Nephron (organoid): ENCODE results near the gene SOX12.

Experiments used
- H3K27ac Mint-ChIP-seq, 3 experiments: 2 replicates each; pipeline ENCODE4 v1.8.0; 2020; ENCODE audit warnings: mixed read lengths in 3 of 3, mild to moderate bottlenecking in 2 of 3, moderate library complexity in 1 of 3
- H3K27me3 Mint-ChIP-seq: 2 replicates; pipeline ENCODE4 v1.8.0; 2021; ENCODE audit warnings: low read depth, mild to moderate bottlenecking, moderate library complexity, mixed read lengths
- H3K36me3 Mint-ChIP-seq: 2 replicates; pipeline ENCODE4 v1.8.0; 2020; ENCODE audit warnings: low read depth, mixed read lengths
- H3K4me1 Mint-ChIP-seq: 2 replicates; pipeline ENCODE4 v1.8.0; 2020; ENCODE audit warnings: mixed read lengths
- H3K4me3 Mint-ChIP-seq, 3 experiments: 2 replicates each; pipeline ENCODE4 v1.8.0; 2020; ENCODE audit warnings: mild to moderate bottlenecking in 3 of 3, mixed read lengths in 3 of 3, moderate library complexity in 2 of 3
- H3K9me3 Mint-ChIP-seq: 2 replicates; pipeline ENCODE4 v1.8.0; 2020; ENCODE audit warnings: mixed read lengths
- CTCF ChIP-seq, 3 experiments: fragments of 200-600 bp; sonication (generic); IDR thresholded peaks; one replicate each; pipeline ENCODE4 v1.5.0; 2021; ENCODE audit warnings: antibody characterized with exemption in 3 of 3; ENCODE audit not compliant: unreplicated experiment in 3 of 3

The SOX12 gene

GRCh38 chr20:290084-290831, 35.1 kb upstream of the SOX12 start, which contains the start of gene C20orf96:
C20orf96 (minus strand) TSS chr20:290750; CDS start chr20:290610, 140 bp downstream.
- no peaks in the 10 kb centered on the region for H3K27me3 Mint-ChIP-seq
- peak; percentile 34 to 48 (median 48) for TF ChIP-seq CTCF (IDR thresholded peaks at IDR 0.05; ENCODE audit: unreplicated experiment in 3 of 3)
- no peak within 1 kb of the TSS for H3K27ac Mint-ChIP-seq
- no peak within 1 kb of the TSS for H3K4me3 Mint-ChIP-seq
- peaks cover 12% of the 10 kb centered on the region for H3K4me1 Mint-ChIP-seq
- peaks cover 23% of the 10 kb centered on the region for H3K36me3 Mint-ChIP-seq
- no peaks in the 10 kb centered on the region for H3K9me3 Mint-ChIP-seq

- no peaks in the 10 kb centered on the region for H3K9me3 Mint-ChIP-seq
- no peaks in the 10 kb centered on the region for H3K27me3 Mint-ChIP-seq
- peaks cover 24% of the 10 kb centered on the region for H3K4me1 Mint-ChIP-seq
- no peak for TF ChIP-seq CTCF (IDR thresholded peaks at IDR 0.05; ENCODE audit: unreplicated experiment in 3 of 3)
- H3K4me3 Mint-ChIP-seq = peak overlapping the region; percentile 15 to 62 (median 42)
- peaks cover 7% of the 10 kb centered on the region for H3K36me3 Mint-ChIP-seq
- H3K27ac Mint-ChIP-seq = peak overlapping the region in 2 of 3 experiments; percentile 60 to 82
Measured at GRCh38 chr20:294602-295001, 30.8 kb upstream of the SOX12 start.

GRCh38 chr20:295804-296203, 29.5 kb upstream of the SOX12 start:
- no peak for TF ChIP-seq CTCF (IDR thresholded peaks at IDR 0.05; ENCODE audit: unreplicated experiment in 3 of 3)
- no peaks in the 10 kb centered on the region for H3K27me3 Mint-ChIP-seq
- no peaks in the 10 kb centered on the region for H3K9me3 Mint-ChIP-seq
- H3K4me1 Mint-ChIP-seq = peaks cover 31% of the 10 kb centered on the region
- peak overlapping the region; percentile 86 to 96 (median 94) for H3K27ac Mint-ChIP-seq
- H3K4me3 Mint-ChIP-seq = peak overlapping the region; percentile 82 to 100 (median 86)
- H3K36me3 Mint-ChIP-seq = peaks cover 11% of the 10 kb centered on the region

- Mint-ChIP-seq H3K36me3 (peaks cover 11% of the 10 kb centered on the region), H3K27me3 (no peaks in the 10 kb centered on the region), H3K4me3 (peak within 1 kb of the TSS; percentile 100), H3K9me3 (no peaks in the 10 kb centered on the region), H3K27ac (peak within 1 kb of the TSS; percentile 99 to 100 (median 100)), H3K4me1 (peaks cover 46% of the 10 kb centered on the region)
- peak in 2 of 3 experiments; percentile 8 to 17 for TF ChIP-seq CTCF (IDR thresholded peaks at IDR 0.05; ENCODE audit: unreplicated experiment in 3 of 3)
Measured at GRCh38 chr20:297098-297924, 28.0 kb upstream of the SOX12 start, which contains the start of gene ZCCHC3. ZCCHC3 (plus strand) TSS chr20:297570; CDS start chr20:297587, 17 bp downstream.

GRCh38 chr20:297925-298775, 27.2 kb upstream of the SOX12 start:
- Mint-ChIP-seq H3K4me3 (peak overlapping the region; percentile 96 to 99 (median 99)), H3K36me3 (peaks cover 14% of the 10 kb centered on the region), H3K27ac (peak overlapping the region; percentile 96 to 98 (median 97)), H3K9me3 (no peaks in the 10 kb centered on the region), H3K27me3 (no peaks in the 10 kb centered on the region), H3K4me1 (peaks cover 52% of the 10 kb centered on the region)
- no peak for TF ChIP-seq CTCF (IDR thresholded peaks at IDR 0.05; ENCODE audit: unreplicated experiment in 3 of 3)
